ENCODE measurements around the gene BRMS1.
A peak's percentile ranks its signal among the peaks of the same experiment; 100 is the strongest.
"Not testable (repeated sequence)": the region's sequence is repeated elsewhere in the genome, so short reads cannot be mapped to it uniquely, and the experiment has no call there.

The BRMS1 gene

DNA sequence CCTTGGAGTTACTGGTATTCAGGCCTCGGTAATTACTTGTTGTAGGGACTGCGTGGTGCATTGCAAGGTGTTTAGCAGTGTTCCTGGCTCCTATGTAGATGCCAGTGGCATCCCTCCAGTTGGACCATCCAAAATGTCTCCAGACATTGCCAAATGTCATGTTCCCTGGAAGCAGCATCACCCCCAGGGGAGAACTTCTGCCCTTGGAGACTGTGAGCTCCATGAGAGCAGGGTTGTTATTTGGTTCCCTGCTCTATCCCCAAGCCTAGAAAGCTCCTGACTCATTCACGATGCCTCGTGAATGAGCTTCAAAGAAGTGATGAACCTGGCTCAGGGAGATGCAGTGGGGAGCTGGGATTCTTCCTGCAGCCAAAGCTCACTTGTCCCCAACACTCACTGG, 23.3 kb downstream of the BRMS1 start:
- no peak for DNase-seq

DNA sequence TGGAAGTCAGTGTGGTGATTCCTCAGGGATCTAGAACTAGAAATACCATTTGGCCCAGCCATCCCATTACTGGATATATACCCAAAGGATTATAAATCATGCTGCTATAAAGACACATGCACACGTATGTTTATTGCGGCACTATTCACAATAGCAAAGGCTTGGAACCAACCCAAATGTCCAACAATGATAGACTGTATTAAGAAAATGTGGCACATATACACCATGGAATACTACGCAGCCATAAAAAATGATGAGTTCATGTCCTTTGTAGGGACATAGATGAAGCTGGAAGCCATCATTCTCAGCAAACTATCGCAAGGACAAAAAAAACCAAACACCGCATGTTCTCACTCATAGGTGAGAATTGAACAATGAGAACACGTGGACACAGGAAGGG, 24.2 kb downstream of the BRMS1 start:
- not testable (repeated sequence) for DNase-seq

DNA sequence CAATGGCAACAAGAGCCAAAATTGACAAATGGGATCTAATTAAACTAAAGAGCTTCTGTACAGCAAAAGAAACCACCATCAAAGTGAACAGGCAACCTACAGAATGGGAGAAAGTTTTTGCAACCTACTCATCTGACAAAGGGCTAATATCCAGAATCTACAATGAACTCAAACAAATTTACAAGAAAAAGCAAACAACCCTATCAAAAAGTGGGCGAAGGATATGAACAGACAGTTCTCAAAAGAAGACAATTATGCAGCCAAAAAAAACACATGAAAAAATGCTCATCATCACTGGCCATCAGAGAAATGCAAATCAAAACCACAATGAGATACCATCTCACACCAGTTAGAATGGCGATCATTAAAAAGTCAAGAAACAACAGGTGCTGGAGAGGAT, 24.6 kb downstream of the BRMS1 start:
- not testable (repeated sequence) for DNase-seq

DNA sequence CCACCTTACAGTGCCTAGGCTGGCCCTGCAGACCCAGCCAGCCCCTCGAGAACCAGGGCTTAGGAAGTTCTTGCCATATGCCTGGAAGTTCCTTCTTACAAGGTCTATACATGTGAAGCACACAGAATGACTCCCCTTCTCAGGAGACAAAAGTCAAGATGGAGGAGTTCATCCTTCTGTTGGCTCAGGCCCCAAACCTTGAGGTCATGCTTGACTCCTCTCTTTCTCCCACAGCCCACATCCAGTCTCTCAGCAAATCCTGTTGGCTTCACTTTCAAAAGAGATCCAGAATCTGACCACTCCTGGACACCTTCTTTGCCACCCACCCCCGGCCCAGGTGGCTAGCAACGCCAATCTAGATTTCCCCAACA, 26.3 kb downstream of the BRMS1 start:
- no peak for DNase-seq

DNA sequence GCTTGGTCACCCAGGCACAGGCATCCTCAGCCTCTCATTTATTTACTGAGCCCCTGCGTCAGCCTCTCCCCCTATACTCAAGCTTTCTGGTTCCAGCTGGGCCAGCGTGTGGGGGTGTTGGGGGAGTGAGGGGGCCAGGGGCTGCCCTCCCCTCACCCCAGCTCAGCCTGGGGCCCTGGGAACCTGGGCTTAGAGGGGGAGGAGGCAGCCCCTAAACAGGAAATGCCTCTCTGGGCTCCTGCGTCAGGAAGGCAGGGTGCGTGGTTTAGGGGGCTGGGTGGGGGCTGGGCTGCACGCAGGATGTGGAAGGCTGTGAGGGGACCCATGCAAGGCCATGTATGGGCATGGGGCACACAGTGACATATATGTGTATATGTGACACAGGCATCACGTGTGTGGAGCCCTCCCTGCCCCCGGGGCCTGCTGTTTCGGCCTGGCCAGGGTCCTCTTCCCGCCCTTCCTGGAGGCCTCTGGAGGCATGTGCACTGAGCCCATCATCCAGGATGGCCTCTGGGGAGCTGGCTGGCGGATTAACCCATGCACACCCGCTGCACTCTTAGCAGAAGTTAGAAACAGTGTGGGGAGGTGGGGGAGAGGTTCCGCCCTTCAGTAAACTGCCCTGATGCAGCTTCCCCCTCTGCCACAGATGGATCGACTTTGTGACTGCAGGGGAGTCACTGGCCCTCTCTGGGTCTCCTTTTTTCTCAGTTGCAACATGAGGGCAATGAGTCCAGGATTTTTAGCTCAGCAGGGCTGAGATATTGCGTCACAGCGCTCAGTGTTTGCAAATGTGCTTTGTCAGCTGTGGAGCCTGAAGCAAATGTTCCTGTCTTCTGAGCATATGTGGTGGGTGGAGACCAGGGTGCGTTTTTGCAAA, 26.9 kb downstream of the BRMS1 start:
- DNase-seq = no peak

DNA sequence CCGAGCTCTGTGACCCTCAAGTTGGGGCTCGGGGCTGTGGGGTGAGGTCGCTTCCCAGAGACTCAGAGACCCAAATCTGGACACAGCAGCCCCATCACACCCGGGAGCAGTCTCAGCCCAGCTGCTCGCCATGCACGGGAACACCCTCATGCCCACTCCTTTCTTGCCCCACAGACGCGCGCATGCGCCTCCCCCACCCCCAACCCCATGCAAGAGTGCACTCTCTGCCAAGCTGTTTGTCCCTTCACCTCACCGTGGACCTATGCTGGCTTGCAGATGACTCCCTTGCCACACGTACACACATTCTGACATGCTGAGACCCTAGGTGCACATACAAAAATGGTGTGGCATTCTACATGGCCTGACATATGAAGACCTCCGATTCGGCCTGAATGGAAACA, 27.6 kb downstream of the BRMS1 start:
- no peak for DNase-seq

DNA sequence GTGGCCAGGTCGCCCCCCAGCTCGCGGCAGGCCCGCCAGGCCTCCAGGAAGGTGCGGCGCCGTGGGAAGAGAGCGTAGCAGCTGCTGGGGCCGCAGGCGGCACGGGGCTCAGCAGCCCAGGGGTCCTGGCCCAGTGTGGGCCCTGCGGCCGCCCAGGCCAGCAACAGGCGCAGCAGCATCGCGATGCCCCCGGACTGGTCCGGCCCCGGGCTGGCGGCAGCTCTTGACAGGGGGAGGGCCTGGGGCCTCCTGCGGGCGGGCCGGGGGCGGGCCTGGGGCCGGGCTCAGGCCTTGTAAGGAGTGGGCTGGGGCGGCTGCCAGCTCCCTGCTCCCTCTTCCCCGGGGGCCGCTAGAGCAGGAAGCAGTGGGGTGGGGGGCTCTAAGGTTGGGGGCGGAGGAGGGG, 28.1 kb downstream of the BRMS1 start, which contains the start of gene CD248:
CD248 (minus strand) TSS at position 196 of the 403 bp plus-strand sequence; CDS start at position 179, 17 bp downstream.
- no peak for DNase-seq

DNA sequence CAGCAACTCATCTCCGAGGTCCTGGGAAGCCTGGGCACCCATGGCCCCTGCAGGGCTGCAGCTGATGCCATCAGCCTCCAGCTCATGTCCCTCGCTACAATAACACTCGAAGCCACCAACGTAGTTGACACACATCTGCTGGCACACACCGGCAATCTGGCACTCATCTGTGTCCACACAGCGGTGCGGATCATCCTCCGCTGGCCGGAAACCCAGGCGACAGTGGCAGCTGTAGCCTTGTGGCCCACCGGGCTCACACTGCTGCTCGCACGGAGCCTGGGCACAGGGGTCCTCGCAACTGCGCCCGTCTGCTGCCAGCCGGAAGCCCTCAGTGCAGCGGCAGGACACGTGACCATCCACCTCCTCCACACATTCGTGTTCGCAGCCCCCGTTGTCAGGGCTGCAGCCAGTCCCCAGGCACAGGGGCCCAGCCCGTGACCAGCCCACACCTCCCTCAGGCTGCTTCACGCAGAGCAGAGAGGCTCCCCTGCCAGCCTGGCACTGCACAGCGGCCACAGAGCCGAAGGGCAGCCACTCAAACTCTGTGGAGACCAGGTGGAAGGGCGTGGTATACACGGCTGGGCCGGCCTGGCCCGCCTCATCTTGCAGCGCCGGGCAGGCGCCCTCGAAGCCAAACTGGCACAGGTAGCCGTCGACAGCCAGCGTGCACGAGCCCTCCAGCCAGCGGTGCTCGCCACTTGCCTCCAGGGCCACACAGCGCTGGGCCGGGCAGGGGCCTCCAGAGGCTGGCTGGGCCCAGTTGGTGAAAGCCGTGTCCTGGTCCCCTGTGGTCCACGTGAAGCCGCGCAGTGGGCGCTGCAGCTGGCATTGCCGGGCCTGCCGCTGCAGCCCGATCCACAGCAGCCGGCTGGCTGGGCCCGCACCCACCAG, 28.7 kb downstream of the BRMS1 start:
- DNase-seq = no peak

DNA sequence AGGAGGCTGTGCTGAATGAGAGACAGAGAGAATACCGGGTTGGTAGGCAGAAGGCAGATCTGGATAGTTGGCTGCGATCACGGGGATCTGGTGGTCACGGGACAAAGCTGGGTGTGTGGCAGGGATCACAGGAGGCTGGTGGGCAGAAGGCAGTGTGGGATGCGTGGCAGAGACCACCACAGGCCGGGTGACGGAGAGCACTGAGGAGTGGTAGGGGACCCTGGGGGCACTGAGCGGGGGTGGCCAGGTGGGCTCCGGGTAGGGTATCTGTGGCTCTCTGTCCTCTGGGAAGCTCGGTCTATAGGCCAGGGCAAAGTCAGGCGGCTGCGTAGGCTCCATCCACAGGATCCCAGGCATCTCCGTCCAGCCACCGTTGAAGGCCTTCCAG, 29.4 kb downstream of the BRMS1 start:
- no peak for DNase-seq

DNA sequence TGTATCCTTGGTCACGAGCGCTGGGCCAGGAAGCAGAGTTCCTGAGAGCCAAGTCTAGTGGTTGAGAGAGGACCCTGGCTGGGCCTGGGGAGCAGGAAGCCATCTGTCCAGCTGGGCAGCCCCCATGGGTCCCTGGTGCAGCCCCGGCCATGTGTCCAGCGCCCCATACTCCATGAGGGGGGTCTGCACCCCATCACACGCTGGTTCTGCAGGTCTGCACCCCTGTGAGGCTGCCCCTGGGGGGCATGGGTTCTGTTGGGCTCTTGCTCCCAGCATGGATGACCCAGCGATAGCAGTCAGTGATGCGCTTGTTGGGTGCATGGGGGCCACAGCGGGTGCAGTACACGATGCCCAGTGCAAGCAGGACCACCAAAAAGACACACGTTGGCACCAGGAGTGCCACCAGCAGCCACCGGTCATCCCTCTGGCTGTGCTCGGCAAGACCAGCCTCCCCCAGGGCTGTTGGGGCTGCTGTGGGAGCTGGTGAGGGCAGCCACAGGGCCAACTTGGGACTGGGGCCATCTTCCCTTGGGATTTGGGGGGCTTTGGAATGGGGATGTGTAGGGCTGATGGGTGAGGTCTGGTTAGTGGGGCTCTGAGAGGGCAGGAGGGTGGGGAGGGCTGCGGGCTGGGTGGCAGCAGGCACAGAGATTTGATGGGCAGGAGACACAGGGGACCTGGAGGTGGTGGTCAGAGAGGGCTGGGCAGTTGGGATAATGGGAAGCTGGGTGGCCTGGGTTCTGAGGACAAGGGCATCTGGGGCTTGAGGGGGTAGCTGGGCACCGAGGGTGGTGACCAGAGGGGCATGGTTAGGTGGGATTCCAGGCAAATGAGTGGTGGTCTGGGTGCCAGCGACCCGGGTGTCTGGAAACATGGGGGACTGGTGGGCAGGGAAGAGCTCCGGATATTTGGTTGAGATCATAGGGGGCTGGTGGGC, 30.1 kb downstream of the BRMS1 start:
- no peak for DNase-seq

DNA sequence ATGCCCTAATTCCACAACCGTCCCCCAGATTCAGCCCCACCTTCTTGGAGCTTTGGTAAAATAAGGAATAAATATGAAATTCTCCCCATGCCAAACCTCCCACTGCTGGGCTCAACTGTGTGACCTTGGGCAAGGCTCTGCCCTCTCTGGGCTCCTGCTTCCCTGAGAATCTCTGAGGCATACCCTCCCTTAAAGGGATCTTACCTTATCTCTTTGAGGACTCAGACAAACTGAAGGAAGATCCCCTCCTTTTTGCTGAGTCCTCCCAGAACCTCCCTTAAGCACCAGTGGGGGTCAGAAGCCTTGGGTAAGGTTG, 30.8 kb downstream of the BRMS1 start:
- no peak for DNase-seq

DNA sequence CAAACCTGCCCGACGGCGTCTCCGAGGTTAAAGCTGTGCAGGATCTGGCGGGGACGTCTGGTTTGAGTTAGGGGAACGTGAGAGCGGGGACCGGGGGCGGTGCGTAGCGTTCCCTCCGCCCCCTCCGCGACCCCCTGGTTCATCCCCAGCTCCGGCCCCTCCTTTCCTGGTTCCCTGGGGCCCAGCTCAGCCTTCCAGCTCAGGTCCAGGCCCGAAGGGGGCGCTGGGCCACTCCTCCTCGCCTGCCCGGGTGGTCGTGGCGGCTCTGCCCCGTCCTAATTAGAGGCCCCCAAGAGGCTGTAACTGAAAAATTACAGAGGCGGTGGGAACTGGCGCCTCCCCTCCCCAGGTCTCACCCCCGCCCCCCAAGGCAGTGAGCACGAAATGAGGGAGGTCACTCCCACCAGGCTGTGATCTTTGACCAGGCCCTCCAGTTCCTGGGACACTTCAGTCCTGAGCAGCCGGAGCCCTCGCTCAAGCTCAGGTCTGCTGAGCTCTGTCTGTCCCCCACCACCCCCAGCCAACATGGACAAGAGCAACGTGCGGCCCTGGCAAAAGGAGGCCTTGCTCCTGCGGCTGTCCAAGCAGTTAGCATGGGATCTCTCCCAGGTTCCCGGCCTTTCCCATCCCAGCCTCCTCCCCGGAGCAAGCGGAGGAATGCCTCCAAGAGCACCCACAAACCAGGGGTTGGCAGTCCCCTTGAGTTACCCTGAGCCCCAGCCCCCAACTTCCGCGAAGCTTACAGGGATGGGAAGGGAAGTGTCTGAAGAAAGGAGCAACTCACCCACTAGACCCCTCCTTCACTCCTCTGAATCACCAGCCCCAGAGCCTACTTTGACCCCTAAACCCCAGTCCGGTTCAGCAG, 31.4 kb downstream of the BRMS1 start:
- no peak for DNase-seq

DNA sequence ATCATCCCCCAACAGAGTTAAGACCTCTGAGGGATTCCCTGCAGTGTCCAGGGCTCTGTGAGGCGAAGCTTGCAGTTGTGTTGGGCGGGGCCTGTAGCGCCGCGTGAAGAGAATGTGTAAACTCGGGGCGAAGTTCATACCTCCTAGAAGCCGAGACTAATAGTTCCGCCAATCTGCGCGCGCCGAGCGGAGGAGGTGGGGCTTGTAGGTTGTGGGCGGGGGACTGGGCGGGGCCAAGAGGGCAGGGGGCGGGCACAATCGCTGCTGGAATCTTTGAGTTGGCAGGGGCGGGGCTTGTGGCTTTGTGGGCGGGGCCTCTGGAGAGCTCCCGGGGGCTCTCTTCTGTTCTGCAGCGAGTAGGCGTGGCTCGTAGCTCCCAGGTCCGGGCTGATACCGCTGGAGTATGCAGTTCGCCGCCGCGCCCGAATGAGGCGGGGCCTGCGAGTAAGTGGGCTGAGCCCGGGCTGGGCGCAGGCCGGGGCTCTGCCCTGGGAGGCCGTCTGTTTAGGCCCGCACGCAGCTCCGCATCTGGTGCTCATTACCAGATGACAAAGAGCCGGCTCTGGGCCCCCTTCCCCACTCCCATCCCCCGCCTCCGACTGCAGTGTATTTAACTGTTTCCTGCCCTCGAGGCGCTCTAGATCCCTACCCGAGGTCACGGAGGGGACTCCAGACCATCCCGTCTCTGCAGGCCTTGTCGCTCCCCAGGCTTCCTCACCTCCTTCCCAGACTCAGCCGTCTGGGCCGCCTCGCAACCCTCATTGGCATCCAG, 32.2 kb downstream of the BRMS1 start:
- DNase-seq = peak; percentile 76

DNA sequence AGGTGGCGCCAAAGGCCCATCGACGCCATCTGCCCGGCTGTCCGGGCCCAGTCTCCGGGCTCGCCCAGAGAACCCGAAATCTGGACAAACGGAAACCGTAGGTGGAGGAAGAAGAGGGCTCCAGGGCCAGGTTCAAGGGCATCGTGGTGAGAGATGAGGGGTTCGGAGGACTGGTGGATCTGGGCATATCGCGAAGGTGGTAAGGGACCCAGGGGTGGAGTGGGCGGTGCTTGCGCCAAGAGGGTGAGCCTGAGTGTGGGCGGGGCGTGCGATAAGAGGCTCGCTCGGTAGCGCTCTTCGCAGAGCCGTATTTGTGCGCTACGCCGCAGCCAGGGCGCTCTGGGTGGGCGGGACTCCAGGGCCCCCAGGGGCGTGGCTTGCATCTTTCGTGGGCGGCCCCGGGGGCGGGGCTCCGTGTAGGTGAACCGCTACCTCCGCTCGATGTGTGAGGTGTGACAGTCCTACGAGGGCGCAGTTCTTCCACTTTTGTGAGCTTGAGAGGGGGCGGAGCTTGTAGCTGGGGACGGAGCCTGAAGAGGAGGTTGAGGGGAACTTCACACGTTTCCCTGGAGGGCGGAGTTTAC, 32.8 kb downstream of the BRMS1 start:
- DNase-seq = peak; percentile 64

DNA sequence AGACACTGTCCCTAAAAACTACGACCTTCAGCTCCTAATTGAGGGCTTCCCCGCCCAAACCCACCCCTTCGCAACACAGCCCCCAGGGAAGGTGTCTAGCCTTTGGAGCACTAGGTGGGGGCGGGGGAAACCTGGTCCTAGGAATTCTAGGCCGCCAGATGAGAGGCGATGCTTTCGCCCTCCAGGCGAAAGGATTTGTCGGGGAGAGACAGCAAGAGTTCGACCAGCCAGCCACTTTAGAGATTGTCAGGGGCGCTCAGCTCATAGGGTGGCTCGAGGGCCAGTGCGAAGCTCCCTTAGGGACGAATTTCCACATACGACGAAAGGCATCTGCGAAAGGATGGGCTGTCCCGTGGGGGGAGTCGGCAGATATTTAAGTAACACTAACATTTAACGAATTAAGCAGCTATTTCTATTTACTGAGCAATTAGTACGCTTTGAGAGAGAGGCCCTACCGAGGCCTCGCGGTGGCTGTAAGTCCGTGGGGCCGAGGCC, 33.4 kb downstream of the BRMS1 start:
- no peak for DNase-seq

DNA sequence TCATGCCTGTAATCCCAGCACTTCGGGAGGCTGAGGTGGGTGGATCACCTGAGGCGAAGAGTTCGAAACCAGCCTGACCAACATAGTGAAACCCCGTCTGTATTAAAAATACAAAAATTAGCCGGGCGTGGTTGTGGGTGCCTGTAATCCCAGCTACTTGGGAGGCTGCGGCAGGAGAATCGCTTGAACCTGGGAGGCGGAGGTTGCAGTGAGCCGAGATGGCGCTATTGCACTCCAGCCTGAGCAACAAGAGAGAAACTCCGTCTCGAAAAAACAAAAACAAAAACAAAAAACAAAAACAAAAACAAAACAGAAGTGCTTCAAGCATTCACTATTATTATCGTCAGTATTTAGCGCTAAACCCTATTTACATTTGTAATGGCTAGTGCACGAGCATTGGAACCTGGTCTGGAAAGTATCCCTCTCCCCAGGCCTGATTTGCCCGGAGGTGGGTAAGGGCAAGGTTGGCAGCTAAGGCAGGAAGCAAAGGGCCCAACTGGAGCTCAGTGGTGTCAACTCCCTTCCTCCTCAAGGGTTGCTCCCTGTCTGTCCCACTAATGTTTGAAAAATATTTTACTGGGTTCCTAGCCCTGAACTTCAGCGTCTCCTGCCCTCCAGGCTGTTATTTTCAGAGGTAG, 34.0 kb downstream of the BRMS1 start:
- DNase-seq = not testable (repeated sequence)

DNA sequence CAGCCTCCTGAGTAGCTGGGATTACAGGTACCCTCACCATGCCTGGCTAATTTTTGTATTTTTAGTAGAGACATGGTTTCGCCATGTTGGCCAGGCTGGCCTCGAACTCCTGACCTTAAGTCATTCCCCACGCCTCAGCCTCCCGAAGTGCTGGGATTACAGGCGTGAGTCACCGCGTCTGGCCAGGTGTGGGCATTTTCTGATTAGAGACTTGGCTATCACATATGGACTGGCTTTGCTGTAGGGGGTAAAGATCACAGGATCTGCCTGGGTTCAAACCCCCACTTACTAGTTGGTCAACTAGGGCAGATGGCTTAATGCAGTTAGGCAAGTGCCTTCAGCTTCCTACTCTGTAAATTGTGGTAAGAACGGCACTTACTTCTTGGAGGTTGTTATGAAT, 34.6 kb downstream of the BRMS1 start:
- no peak for DNase-seq

DNA sequence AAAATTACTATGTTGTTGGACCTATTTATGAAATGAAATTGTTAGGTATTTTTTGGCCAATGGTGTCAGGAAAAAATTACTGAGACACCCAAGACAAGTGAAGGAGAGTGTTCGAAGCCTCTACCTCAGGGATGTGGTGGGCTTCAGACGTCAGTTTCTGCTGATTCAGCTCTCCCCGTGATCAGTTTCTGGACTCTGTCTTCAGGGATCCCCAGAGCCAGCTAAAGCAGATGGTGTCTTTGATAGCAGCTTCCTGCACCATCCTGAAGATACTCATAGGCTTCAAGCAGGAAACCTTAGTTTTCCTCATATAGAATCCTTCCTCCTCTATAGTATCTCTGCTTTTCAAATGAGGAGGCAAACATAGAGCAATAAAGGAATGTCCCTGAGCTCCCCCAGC, 35.4 kb downstream of the BRMS1 start:
- no peak for DNase-seq

DNA sequence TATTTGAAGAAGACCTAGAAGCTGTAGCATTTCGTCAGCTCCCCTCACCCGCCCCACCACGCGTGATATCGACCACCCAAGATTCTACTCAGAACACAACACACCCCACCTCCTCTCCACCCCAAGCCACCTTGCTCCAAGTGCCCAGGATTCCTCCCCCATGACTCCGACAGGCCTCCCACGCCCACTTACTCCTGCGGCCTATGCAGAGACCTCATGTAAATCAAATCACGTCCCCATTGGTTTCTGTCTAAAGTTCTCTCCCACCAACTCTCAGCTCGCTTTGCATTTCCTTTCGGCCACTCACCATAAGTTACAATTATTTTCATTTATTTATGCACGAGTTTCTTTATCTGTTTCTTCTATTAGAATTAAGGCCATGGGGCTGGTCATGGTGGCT, 42.2 kb downstream of the BRMS1 start:
- DNase-seq = no peak

DNA sequence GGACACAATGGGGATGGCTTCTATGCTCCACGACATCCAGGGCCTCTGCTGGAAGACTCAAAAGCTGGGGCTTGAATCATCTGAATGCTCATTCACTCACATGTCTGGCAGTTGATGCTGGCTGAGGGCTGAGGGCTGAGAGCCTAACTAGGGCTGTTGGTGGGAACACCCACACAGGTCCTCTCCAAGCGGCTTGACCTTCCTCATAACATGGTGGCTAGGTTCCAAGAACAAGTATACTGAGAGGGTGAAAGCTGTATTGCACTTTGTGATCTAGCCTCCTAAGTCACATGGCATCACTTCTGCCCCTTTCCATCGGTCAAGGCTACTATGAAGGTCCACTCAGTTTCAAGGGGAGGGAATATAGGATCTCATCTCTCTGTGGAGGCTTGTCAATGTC, 45.7 kb downstream of the BRMS1 start:
- DNase-seq = no peak
